ENCODE results near the gene GALM.

GALM gene

DNA sequence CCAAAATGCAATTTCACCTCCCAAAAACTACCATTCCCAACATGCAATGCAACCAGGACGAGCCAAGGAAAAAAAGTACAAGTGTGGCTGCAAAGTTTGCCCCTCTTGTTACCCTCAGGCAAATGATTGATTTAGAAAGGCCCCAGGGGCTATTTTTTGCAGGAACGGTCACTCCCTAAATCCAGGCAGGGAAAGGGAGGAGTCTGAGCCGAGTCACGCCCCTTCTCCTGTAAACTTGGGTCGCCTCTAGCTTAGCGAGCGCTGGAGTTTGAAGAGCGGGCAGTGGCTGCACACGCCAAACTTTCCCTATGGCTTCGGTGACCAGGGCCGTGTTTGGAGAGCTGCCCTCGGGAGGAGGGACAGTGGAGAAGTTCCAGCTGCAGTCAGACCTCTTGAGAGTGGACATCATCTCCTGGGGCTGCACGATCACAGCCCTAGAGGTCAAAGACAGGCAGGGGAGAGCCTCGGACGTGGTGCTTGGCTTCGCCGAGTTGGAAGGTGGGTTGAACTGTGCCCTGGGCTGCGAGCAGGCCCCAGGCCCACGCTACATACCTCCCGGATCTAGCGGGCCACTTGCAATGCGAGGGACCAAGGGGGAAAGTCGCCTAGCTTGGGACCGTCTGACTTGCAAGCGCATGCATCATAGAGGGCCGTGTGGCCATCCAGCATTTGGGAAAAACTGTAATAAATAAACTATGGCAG lies at the start of gene GALM:
Gene GALM, plus strand, starts transcription at position 261 of the 702 bp plus-strand sequence. Its CDS starts 48 bp downstream, at position 309.
- H3K4me3 ChIP-seq (ENCODE audit: low read depth, low read length), result peak within 1 kb of the TSS; percentile 74
- TF ChIP-seq, protein P1, sequence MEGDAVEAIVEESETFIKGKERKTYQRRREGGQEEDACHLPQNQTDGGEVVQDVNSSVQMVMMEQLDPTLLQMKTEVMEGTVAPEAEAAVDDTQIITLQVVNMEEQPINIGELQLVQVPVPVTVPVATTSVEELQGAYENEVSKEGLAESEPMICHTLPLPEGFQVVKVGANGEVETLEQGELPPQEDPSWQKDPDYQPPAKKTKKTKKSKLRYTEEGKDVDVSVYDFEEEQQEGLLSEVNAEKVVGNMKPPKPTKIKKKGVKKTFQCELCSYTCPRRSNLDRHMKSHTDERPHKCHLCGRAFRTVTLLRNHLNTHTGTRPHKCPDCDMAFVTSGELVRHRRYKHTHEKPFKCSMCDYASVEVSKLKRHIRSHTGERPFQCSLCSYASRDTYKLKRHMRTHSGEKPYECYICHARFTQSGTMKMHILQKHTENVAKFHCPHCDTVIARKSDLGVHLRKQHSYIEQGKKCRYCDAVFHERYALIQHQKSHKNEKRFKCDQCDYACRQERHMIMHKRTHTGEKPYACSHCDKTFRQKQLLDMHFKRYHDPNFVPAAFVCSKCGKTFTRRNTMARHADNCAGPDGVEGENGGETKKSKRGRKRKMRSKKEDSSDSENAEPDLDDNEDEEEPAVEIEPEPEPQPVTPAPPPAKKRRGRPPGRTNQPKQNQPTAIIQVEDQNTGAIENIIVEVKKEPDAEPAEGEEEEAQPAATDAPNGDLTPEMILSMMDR (conservative IDR thresholded peaks at IDR 0.05; ENCODE audit: low read depth, low read length), result no peak
- peak; percentile 94 for DNase-seq (ENCODE audit: low read depth)

DNA sequence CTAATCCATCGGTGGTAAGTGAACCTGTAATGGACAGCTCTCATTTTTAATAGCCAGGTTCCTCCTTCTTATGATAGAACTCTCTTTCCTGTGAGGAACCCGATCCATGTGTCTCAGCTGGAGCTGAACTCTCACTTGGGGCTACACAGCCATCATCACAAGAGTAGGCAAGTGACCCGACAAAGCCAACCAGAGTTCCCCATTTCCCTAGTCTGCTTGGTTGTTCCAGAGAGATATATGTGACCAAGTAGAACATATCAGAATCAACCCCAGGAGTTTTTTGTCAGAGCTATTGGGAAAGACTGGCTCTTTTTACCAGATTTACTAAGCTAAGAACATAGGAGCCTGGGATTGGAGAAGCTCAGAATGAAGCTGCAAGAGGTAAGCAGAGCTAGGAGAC lies 48.6 kb upstream of the GALM start:
- no peak for DNase-seq (ENCODE audit: low read depth)
- TF ChIP-seq, protein P1 (conservative IDR thresholded peaks at IDR 0.05; ENCODE audit: low read depth, low read length), result no peak
- H3K4me3 ChIP-seq (ENCODE audit: low read depth, low read length), result no peak overlapping the region

DNA sequence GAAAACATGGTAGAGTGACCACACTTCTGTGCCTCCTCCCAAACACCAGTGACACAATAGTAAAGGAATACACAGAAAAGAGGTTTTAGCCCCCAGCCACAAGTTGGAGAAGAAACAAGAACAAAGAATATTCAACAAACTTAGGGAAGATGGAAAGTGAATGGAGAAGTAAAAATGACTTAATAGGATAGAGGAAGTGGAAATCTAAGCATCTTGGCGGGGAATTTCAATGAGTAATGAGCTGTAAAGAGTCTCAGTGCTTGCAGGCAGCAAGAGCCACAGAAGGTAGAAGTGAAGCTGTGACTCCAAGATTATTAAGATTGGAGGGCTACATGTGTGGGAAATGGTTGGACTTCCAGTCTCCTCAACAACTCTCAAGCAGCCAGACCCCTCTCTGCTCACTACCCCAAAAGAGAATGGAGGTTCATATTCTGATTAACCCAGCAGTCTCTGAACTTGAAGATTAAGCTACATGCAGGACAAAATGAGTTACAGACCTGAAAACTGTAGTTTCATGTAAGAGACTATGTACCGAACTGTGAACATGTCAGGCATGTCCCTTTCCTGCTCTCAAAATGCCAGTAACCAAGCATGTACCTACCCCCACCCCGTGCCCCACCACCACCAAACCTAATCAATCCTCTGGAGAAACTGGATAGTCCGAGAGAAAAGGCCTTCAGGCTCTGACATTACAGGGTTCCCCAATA lies 46.3 kb upstream of the GALM start:
- TF ChIP-seq, protein P1 (conservative IDR thresholded peaks at IDR 0.05; ENCODE audit: low read depth, low read length), result no peak
- DNase-seq (ENCODE audit: low read depth), result peak; percentile 42
- no peak overlapping the region for H3K4me3 ChIP-seq (ENCODE audit: low read depth, low read length)

DNA sequence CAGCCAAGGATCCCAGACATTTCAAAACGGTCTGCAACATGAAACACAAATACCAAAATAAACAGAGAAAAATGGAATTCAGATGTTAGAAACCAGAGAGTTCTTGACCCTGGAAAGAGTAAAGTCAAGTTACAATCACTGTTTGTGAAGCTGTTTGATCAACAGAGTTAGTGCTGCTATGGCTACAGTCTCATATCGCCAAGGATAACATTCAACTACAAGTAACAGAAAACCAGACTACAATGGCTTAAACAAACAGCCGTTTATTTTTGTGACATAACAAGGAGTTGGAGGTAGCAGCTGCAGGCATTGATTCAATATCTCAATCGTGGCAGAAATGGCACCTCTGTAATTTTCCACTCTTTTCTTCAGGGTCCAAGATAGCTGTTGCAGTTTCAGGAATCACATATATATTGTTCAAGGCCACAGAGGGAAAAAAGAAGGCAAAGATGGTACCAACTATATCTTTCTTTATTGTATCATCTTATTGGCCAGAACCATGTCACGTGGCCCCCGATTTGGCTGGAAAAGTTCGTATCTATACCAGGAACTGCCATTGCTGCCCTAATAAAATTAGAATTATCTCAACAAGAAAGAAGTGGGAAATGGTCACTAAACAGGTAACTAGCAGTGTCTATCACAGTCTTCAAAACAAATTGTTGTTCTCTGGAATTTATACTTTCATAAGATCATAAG lies 45.5 kb upstream of the GALM start:
- H3K4me3 ChIP-seq (ENCODE audit: low read depth, low read length), result no peak overlapping the region
- DNase-seq (ENCODE audit: low read depth), result peak; percentile 83
- TF ChIP-seq, protein P1 (conservative IDR thresholded peaks at IDR 0.05; ENCODE audit: low read depth, low read length), result no peak

DNA sequence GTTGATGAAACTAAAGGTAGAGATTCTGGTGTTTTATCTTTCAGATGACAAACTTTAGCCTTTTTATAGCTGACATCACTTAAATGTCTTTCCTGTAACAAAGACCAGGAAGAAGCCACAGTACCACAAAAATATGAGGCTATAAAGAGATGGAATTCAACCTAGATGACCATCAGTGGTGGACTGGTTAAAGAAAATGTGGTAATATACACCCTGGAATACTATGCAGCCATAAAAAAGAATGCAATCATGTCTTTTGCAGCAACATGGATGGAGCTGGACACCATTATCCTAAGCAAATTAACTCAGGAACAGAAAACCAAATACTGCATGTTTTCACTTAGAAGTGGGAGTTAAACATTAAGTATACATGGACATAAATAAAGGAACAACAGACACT lies 44.9 kb upstream of the GALM start:
- TF ChIP-seq, protein P1 (conservative IDR thresholded peaks at IDR 0.05; ENCODE audit: low read depth, low read length), result no peak
- no peak overlapping the region for H3K4me3 ChIP-seq (ENCODE audit: low read depth, low read length)
- no peak for DNase-seq (ENCODE audit: low read depth)

DNA sequence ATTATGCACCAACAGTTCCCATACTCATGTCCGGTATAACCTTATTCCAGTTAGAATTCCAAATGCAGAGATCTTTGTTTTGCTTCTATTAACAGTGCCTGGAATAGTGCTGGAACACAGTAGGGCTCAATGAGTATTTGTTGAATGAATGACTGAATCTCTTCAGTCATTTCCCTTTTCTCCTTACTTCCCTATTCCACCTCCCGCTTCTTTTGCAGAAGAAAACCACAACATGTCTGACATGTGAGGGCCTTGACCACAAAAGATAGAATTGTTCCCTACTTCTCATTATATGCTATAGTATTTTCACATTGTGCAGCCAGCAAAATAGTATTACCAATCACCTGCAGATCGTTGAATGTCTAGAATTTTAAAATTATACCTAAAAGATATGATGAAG lies 43.7 kb upstream of the GALM start:
- TF ChIP-seq, protein P1 (conservative IDR thresholded peaks at IDR 0.05; ENCODE audit: low read depth, low read length), result no peak
- H3K4me3 ChIP-seq (ENCODE audit: low read depth, low read length), result no peak overlapping the region
- no peak for DNase-seq (ENCODE audit: low read depth)
